ENCODE data around the gene NRL.

DNA sequence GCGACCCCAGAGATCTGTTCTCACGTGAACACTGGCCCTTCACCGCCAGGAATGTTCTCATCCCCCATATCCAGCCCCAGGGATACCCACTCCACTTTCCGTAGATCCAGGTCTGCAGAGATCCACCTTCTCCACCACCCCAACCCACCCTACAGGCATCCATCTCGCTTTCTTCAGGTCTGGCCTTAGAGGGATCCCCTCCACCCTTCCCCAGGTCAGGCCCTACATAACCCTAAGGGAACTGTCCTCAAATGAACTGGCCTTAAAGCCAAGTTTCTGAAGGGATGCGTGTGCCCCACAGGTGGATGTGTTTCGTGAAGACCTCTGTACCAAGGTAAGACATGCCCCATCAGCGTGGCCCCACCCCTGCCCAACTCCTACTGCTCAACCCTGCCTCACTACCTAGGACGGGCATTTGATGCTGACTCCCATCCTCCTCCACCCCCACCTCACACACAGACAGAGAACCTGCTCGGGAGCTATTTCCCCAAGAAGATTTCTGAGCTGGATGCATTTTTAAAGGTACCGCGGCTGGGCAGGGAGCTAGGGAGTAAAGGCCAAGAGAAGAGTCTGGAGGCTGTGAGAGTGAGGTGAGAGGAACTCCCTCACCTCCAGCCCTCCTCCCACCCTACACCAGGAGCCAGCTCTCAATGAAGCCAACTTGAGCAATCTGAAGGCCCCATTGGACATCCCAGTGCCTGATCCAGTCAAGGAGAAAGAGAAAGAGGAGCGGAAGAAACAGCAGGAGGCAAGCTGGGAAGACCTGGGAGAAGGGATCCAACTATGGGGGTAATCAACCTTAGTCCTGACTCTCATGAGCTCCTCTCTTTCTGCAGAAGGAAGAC is 22.2 kb upstream of the NRL start:
- TF ChIP-seq TAF1 (IDR thresholded peaks at IDR 0.05; ENCODE audit: low read depth, low read length) (no peak), POLR2A (IDR thresholded peaks at IDR 0.05; ENCODE audit: low read depth, low read length) (no peak), POLR2AphosphoS5 (IDR thresholded peaks at IDR 0.05; ENCODE audit: low read depth, low read length) (no peak), SPI1 (IDR thresholded peaks at IDR 0.05; ENCODE audit: low read depth, low read length) (no peak), PAX5 (IDR thresholded peaks at IDR 0.05; ENCODE audit: insufficient read depth, low read length, severe bottlenecking) (no peak)
